PFSK-1 (cell line): ENCODE data around the gene AASDHPPT.

Experiments used
- FOXP2 ChIP-seq: optimal IDR thresholded peaks from 2 replicates; pipeline ENCODE3; 2011; ENCODE audit warnings: borderline replicate concordance, control low read depth, inconsistent platforms; ENCODE audit not compliant: insufficient read depth; ENCODE audit errors: extremely low read length, extremely low read depth
- POLR2AphosphoS5 ChIP-seq: IDR thresholded peaks from 2 replicates; pipeline ENCODE4 v1.6.1; 2012; ENCODE audit warnings: low read depth, mild to moderate bottlenecking, control low read depth, low read length, moderate library complexity
- REST ChIP-seq, 2 experiments: IDR thresholded peaks; 2 replicates each; pipeline versions ENCODE4 v1.6.1 to v1.8.0; 2011 to 2012; ENCODE audit warnings: low read depth in 2 of 2, low read length in 2 of 2, control low read depth in 1 of 2, inconsistent platforms in 1 of 2, mild to moderate bottlenecking in 1 of 2, moderate library complexity in 1 of 2; ENCODE audit not compliant: insufficient read depth in 1 of 2
- SIN3A ChIP-seq: IDR thresholded peaks from 2 replicates; pipeline ENCODE4 v1.6.1; 2012; ENCODE audit warnings: mild to moderate bottlenecking, low read length, moderate library complexity, borderline replicate concordance; ENCODE audit not compliant: insufficient read depth
- TAF1 ChIP-seq: IDR thresholded peaks from 2 replicates; pipeline ENCODE4 v1.6.1; 2012; ENCODE audit warnings: low read length, control low read depth, borderline replicate concordance; ENCODE audit not compliant: insufficient read depth

The AASDHPPT gene

DNA sequence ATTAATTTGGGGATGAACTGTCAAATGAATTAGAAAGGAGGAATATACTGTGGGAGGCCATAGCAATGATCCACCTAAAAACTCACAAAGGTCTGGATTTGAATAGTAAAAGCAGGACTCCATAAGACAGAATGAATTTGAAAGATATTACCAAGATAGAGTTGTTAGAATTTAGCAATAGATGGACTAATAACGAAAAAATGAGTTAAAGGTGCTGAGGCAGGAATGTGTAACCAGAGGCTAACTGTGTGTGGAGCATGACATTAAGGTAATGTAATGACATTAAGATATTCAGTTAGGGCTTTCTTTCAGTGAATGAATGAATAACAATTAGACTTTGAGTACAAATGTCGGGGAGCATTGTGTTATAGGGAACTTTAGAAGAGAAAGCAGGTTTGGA lies 51.3 kb downstream of the AASDHPPT start:
- no peak for TF ChIP-seq TAF1
- TF ChIP-seq REST (IDR thresholded peaks at IDR 0.05; ENCODE audit: insufficient read depth in 1 of 2, low read depth in 2 of 2, low read length in 2 of 2), result no peak
- no peak for TF ChIP-seq POLR2AphosphoS5
- TF ChIP-seq FOXP2, result no peak
- no peak for TF ChIP-seq SIN3A

DNA sequence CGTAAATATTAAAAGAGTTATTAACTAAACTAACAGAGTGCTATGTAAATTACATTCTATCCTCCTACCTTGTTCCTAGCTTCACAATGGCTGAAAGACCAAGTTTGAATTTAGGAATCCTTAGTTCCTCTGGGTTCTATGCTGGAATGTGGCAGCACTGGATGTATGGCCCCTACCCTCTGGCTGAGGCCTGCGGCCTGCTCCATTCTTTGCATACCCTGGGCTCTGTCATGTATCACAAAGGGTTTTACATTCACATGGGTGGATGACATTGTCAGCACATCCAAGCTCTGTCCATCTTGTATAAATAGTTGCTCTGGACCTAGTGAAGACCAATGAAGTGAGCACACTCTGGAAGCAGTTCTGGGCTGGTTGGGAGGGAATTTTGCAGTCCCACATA lies 54.5 kb downstream of the AASDHPPT start:
- TF ChIP-seq REST (IDR thresholded peaks at IDR 0.05; ENCODE audit: insufficient read depth in 1 of 2, low read depth in 2 of 2, low read length in 2 of 2) (no peak), FOXP2 (no peak), TAF1 (no peak), SIN3A (no peak), POLR2AphosphoS5 (no peak)

- TF ChIP-seq REST (IDR thresholded peaks at IDR 0.05; ENCODE audit: insufficient read depth in 1 of 2, low read depth in 2 of 2, low read length in 2 of 2) (no peak), TAF1 (no peak), SIN3A (no peak), POLR2AphosphoS5 (no peak), FOXP2 (no peak)
Observed at GRCh38 chr11:106132582-106133354, 55.3 kb downstream of the AASDHPPT start.

- no peak for TF ChIP-seq POLR2AphosphoS5
- TF ChIP-seq TAF1, result no peak
- no peak for TF ChIP-seq FOXP2
- TF ChIP-seq SIN3A, result no peak
- TF ChIP-seq REST (IDR thresholded peaks at IDR 0.05; ENCODE audit: insufficient read depth in 1 of 2, low read depth in 2 of 2, low read length in 2 of 2), result no peak
Observed at GRCh38 chr11:106133529-106133928, 56.1 kb downstream of the AASDHPPT start.
